GM18507 (cell line): ENCODE results near the gene TBC1D4.

ENCODE experiments used
- DNase-seq: peaks from one replicate; pipeline ENCODE4 v3.0.0; 2011; ENCODE audit warnings: low read depth; ENCODE audit not compliant: insufficient read length; ENCODE audit errors: extremely low spot score
- FAIRE-seq: peaks from 2 replicates; lab custom pipeline; 2011; peaks lifted over from hg19 to GRCh38; lab: Jason Lieb, UNC

TBC1D4 gene

GRCh38 chr13:75421133-75421532 lies 60.8 kb downstream of the TBC1D4 start:
- DNase-seq (no peak), FAIRE-seq (no peak)

DNA sequence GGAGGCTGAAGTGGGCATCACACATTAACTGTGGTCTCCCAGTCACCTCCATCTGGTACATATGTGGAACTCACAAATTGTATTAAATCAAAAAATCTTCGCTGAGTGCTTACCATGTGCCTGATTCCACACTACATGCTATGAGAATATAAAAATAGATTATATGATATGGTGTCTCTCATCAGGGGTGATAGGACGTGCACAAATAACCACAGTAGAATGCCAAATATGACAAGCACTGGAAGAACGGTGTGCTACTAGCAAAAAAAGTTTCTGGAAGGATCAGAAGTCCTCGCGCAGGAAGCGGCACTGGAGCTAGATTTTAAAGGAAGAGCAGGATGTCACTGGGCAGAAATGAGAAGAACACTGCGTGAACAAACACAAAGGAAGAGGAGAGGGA lies 62.3 kb downstream of the TBC1D4 start:
- FAIRE-seq (no peak), DNase-seq (no peak)

- DNase-seq (no peak), FAIRE-seq (peak; percentile 15)
These were observed 63.0 kb downstream of the TBC1D4 start for GRCh38 chr13:75418997-75419396.

- FAIRE-seq (no peak), DNase-seq (no peak)
These were observed 63.7 kb downstream of the TBC1D4 start for GRCh38 chr13:75418186-75418843.

- no peak for DNase-seq
- FAIRE-seq = no peak
These were observed 64.3 kb downstream of the TBC1D4 start for GRCh38 chr13:75417656-75418055.

DNA sequence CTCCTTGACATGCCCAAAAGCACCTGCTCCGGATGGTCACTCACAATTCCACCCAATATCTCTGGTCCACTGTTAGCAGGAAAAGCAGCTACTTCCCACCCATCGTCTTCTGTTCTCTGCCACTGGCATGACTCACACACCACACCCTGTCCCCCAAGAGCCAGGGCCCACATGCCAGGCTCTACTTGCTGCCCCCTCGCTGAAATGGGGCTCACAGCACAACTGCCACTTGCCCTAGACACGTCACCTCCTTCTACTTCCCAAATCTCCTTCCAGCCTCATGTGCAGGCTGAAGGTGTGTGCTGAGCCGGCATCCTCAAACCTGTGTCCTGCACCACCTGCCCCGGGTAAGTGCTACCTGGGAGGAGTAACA lies 65.0 kb downstream of the TBC1D4 start:
- no peak for DNase-seq
- FAIRE-seq = no peak

DNA sequence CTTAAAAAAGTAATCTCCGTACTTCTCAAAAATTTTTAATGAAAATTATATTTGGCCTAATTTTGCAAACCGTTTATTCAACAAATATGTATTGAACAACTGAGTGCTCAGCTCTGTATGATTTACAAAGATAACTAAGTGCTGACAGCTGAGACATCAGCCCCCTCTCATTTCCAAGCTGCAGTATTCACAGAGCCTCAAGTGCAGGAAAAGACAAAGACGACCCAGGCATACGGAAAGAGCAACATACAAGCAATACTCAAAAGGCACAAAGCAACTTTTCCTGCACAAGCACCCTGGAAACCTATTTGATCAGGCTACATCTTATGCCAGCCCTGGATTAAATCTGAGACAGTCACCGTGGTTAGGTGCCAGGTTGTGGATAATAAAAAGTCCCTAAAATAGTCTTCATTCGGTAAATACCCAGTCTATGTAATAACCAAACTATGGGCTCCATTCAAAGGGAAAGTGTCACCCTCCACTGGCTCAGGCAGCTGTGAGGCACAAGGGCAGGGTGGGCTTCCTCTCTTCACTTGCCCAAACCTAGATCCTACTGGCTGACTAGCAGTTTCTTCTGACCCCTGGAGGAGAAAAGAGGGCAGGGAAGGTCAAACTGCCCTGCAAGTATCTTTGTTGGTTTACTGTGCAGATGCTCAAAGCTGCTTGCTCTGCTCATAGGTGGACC lies 65.5 kb downstream of the TBC1D4 start:
- no peak for DNase-seq
- FAIRE-seq = peak; percentile 69

DNA sequence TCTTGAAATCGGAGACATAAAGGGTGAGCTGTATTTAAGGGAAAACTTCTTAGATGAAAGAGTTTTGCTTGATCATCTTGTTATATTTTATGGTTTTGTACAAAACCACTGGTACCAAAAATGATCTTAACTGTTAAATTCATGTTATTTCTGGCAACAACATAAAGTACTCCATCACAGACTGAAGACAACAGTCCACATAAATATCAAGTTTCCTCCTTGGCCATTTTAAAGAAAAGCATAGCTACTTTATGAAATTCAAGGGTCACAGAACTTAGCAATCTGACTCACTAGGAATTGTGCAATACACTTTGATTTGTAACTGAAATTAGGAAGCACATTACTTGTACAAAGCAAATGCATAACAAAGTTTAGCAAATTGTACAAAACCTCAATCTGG lies 66.3 kb downstream of the TBC1D4 start:
- FAIRE-seq (no peak), DNase-seq (no peak)

GRCh38 chr13:75415171-75415570 lies 66.8 kb downstream of the TBC1D4 start:
- DNase-seq = no peak
- FAIRE-seq = no peak

- no peak for DNase-seq
- peak; percentile 36 for FAIRE-seq
These were observed 67.7 kb downstream of the TBC1D4 start for GRCh38 chr13:75414036-75414827.

- DNase-seq = no peak
- no peak for FAIRE-seq
These were observed 69.9 kb downstream of the TBC1D4 start for GRCh38 chr13:75411924-75412537.

DNA sequence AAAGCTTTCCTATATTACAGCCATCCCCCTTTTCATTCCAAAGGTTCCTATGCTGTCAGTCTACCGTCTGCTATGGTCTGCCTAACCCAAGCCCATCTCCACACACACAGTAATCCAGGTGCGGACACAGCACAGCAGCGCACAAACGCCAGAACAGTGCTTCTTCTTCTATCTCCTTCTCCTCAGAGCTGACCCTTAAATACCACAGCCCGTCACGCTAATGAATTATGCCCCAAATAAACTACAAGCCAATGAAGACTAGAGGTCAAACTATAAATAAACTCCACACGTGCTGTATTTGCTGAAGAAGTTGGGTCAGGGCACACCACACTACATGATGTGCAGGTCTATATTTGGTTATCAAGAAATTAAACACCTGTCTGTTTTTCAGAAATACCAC lies 71.8 kb downstream of the TBC1D4 start:
- no peak for DNase-seq
- no peak for FAIRE-seq

- no peak for FAIRE-seq
- no peak for DNase-seq
These were observed 74.0 kb downstream of the TBC1D4 start for GRCh38 chr13:75407998-75408397.

GRCh38 chr13:75407473-75407872 lies 74.5 kb downstream of the TBC1D4 start:
- DNase-seq (no peak), FAIRE-seq (no peak)

DNA sequence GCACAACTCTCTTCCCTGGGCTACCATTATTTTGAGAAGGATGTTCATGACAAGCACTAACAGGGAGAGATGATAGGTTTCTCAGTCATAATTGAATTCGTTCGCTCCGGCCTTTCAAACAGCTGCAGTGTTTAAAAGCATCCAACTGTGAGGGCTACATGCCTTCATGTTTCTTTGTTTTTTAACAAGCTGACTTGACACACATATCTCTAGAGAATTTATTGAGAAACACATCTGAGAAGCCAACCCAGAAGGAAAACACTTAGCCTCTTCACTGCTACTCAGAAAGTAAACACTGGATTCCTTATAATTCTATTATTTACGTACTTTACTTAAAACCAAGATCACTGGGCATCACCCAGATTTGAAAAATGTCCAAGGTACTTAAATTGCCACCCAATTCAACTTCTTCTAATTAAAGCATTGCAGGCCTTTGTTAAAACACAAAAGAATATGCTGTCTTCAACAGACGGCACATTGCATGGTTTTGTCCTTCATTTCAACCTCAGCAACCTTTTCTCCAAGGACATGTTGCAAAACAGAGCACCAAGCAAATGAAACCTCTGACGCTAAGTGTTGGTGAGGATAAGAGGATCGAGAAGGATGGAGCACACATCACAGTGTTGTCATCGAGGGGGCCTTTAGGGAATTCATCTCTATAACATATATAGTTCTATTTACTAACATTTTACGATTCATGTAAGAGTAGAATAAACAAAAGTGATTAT lies 75.8 kb downstream of the TBC1D4 start:
- no peak for DNase-seq
- FAIRE-seq = no peak

DNA sequence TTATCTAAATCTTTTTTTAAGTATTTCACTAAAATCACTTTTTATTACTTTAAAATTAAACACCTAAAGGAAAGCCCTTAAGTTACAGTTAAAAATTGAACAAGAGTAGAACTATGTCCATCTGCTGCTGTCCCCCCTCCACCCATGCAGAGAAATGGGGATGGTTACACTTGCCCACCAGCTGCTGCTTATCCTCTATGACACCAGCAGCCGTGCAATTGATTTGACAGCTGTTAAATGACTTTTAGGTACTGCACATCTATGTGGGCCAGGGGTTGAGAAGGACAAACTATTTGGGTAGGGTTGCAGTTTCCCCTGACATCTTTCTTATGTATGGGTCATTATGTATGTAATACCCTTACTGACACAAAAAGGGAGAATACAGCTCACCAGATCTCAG lies 77.2 kb downstream of the TBC1D4 start:
- FAIRE-seq (no peak), DNase-seq (no peak)

DNA sequence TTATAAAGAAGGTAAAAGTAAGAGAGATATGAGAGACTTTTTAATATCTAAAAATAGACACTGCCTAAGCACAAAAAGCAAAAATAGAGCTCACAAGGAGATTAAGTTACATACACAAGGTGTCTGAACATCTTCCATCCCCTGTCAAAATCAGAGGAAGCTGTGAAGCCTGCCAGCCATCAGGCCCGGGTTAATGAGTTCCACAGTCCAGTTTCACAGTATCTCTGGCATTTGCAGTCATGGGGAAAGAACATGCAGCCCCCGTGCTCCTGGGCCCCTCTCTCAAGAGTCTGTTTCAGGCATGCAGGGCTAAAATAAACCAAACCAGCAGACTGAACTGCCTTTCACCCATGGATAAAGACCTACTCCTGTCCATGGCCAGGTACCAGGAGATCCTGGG lies 79.2 kb downstream of the TBC1D4 start:
- FAIRE-seq = no peak
- no peak for DNase-seq

GRCh38 chr13:75400775-75401174 lies 81.2 kb downstream of the TBC1D4 start:
- DNase-seq = no peak
- FAIRE-seq = peak; percentile 76

GRCh38 chr13:75399879-75400217 lies 82.1 kb downstream of the TBC1D4 start:
- FAIRE-seq = no peak
- no peak for DNase-seq
